ENCODE measurements around the gene POGK. TPM values are rescaled to one million over a fixed set of nuclear protein-coding genes. Genes with fewer than 3 reads are reported as not detected.

POGK gene
- total and polyA plus RNA-seq, 9 of the 15 experiments (the other 6 are each of a cell fraction or from before 2014, with no cell fraction given), result 6.1 to 44.5 (median 24.3) TPM

DNA sequence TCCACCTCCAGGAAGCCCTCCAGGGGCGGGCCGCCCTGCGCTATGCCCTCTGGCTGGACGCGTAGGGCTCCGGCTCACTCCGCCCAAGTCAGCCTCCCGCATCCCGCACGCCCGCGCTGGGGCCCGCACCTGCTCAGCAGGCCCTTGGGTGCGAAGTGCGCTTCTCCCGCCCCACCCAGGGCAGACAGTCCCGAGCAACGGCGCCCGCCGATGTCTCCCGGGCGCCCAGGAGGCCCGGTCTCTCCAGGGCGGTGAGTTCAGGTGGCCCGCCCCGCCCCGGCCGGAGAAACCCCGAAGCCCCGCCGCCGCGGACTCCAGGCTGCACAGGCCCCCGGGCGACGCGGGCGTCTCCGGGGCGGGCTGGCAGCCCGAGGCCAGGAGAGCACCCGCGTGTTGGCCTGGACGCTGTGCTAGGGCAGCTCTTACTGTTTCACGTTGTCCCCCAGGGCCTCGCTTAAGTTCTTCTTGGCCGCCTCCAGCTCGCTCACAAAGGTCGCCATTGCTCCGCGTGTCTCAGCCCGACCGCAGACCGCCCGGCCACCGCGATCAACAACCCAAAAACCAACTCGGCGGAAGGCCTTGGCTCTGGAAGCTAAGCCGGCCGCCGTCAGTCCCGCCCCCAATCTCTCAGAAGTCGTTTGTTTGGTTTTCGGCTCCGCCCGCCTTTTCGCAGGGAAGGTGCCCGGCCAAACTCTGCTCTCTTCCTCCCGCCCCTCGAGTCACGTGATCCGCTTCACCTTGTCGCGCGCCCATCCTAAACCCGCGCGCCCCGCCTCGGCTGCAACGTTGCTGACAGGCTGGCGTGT, 36.7 kb downstream of the POGK start, which contains the start of gene TADA1 (continued):
- TF ChIP-seq HEY1 (CRISPR knock-in tag; IDR thresholded peaks at IDR 0.05; ENCODE audit: borderline replicate concordance) (no peak), ILF3 (IDR thresholded peaks at IDR 0.05; ENCODE audit: borderline replicate concordance) (peak; percentile 85), ZNF253 (CRISPR knock-in tag; conservative IDR thresholded peaks at IDR 0.05) (no peak), RBM34 (IDR thresholded peaks at IDR 0.05; ENCODE audit: borderline replicate concordance, insufficient read depth, low read length) (no peak), ZNF507 (tag; conservative IDR thresholded peaks at IDR 0.05) (no peak), ASH1L (IDR thresholded peaks at IDR 0.05; ENCODE audit: borderline replicate concordance, low read depth, partially characterized antibody) (no peak), SMC3 (conservative IDR thresholded peaks at IDR 0.05; ENCODE audit: insufficient read depth, low read depth, low read length) (0 out of 2 replicates have a peak, but pooled peaks have one; percentile 24), ZNF717 (CRISPR knock-in tag; IDR thresholded peaks at IDR 0.05) (no peak), PHB2 (IDR thresholded peaks at IDR 0.05; ENCODE audit: low read depth) (no peak), ESRRB (CRISPR knock-in tag; IDR thresholded peaks at IDR 0.05; ENCODE audit: borderline replicate concordance) (no peak)
- TF ChIP-seq, protein P1, sequence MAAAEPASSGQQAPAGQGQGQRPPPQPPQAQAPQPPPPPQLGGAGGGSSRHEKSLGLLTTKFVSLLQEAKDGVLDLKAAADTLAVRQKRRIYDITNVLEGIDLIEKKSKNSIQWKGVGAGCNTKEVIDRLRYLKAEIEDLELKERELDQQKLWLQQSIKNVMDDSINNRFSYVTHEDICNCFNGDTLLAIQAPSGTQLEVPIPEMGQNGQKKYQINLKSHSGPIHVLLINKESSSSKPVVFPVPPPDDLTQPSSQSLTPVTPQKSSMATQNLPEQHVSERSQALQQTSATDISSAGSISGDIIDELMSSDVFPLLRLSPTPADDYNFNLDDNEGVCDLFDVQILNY (CRISPR knock-in tag; IDR thresholded peaks at IDR 0.05), result peak; percentile 66; the same call in 1 of the 2 replicates
- TF ChIP-seq, protein P2, sequence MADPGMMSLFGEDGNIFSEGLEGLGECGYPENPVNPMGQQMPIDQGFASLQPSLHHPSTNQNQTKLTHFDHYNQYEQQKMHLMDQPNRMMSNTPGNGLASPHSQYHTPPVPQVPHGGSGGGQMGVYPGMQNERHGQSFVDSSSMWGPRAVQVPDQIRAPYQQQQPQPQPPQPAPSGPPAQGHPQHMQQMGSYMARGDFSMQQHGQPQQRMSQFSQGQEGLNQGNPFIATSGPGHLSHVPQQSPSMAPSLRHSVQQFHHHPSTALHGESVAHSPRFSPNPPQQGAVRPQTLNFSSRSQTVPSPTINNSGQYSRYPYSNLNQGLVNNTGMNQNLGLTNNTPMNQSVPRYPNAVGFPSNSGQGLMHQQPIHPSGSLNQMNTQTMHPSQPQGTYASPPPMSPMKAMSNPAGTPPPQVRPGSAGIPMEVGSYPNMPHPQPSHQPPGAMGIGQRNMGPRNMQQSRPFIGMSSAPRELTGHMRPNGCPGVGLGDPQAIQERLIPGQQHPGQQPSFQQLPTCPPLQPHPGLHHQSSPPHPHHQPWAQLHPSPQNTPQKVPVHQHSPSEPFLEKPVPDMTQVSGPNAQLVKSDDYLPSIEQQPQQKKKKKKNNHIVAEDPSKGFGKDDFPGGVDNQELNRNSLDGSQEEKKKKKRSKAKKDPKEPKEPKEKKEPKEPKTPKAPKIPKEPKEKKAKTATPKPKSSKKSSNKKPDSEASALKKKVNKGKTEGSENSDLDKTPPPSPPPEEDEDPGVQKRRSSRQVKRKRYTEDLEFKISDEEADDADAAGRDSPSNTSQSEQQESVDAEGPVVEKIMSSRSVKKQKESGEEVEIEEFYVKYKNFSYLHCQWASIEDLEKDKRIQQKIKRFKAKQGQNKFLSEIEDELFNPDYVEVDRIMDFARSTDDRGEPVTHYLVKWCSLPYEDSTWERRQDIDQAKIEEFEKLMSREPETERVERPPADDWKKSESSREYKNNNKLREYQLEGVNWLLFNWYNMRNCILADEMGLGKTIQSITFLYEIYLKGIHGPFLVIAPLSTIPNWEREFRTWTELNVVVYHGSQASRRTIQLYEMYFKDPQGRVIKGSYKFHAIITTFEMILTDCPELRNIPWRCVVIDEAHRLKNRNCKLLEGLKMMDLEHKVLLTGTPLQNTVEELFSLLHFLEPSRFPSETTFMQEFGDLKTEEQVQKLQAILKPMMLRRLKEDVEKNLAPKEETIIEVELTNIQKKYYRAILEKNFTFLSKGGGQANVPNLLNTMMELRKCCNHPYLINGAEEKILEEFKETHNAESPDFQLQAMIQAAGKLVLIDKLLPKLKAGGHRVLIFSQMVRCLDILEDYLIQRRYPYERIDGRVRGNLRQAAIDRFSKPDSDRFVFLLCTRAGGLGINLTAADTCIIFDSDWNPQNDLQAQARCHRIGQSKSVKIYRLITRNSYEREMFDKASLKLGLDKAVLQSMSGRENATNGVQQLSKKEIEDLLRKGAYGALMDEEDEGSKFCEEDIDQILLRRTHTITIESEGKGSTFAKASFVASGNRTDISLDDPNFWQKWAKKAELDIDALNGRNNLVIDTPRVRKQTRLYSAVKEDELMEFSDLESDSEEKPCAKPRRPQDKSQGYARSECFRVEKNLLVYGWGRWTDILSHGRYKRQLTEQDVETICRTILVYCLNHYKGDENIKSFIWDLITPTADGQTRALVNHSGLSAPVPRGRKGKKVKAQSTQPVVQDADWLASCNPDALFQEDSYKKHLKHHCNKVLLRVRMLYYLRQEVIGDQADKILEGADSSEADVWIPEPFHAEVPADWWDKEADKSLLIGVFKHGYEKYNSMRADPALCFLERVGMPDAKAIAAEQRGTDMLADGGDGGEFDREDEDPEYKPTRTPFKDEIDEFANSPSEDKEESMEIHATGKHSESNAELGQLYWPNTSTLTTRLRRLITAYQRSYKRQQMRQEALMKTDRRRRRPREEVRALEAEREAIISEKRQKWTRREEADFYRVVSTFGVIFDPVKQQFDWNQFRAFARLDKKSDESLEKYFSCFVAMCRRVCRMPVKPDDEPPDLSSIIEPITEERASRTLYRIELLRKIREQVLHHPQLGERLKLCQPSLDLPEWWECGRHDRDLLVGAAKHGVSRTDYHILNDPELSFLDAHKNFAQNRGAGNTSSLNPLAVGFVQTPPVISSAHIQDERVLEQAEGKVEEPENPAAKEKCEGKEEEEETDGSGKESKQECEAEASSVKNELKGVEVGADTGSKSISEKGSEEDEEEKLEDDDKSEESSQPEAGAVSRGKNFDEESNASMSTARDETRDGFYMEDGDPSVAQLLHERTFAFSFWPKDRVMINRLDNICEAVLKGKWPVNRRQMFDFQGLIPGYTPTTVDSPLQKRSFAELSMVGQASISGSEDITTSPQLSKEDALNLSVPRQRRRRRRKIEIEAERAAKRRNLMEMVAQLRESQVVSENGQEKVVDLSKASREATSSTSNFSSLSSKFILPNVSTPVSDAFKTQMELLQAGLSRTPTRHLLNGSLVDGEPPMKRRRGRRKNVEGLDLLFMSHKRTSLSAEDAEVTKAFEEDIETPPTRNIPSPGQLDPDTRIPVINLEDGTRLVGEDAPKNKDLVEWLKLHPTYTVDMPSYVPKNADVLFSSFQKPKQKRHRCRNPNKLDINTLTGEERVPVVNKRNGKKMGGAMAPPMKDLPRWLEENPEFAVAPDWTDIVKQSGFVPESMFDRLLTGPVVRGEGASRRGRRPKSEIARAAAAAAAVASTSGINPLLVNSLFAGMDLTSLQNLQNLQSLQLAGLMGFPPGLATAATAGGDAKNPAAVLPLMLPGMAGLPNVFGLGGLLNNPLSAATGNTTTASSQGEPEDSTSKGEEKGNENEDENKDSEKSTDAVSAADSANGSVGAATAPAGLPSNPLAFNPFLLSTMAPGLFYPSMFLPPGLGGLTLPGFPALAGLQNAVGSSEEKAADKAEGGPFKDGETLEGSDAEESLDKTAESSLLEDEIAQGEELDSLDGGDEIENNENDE (IDR thresholded peaks at IDR 0.05; ENCODE audit: low read depth, low read length), result no peak
- TF ChIP-seq, protein P3, sequence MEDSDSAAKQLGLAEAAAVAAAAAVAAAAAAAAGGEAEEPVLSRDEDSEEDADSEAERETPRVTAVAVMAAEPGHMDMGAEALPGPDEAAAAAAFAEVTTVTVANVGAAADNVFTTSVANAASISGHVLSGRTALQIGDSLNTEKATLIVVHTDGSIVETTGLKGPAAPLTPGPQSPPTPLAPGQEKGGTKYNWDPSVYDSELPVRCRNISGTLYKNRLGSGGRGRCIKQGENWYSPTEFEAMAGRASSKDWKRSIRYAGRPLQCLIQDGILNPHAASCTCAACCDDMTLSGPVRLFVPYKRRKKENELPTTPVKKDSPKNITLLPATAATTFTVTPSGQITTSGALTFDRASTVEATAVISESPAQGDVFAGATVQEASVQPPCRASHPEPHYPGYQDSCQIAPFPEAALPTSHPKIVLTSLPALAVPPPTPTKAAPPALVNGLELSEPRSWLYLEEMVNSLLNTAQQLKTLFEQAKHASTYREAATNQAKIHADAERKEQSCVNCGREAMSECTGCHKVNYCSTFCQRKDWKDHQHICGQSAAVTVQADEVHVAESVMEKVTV (CRISPR knock-in tag; IDR thresholded peaks at IDR 0.05), result 0 out of 2 replicates have a peak, but pooled peaks have one; percentile 4
